GM23338 (cell line): ENCODE measurements around the gene EFCAB12. TPM values are rescaled to one million over a fixed set of nuclear protein-coding genes. Genes with fewer than 3 reads are reported as not detected.

Experiments
- ATAC-seq: fragments of 200-7000 bp; cut with Tn5 transposase; 3 replicates; pipeline ENCODE4 v1.9.1; 2020
- DNase-seq: peaks from one replicate; pipeline ENCODE4 v3.0.0-alpha.2; 2015; ENCODE audit warnings: low spot score
- H2AFZ ChIP-seq: fragments of 200-600 bp; sonication (generic); 2 replicates; pipeline ENCODE4 v1.8.0; 2016; ENCODE audit warnings: antibody characterized with exemption, mild to moderate bottlenecking, moderate library complexity
- H3F3A ChIP-seq: fragments of 200-600 bp; sonication (generic); replicated peaks from 2 replicates; pipeline ENCODE4 v1.8.0; 2017; ENCODE audit warnings: antibody characterized with exemption, mixed run types, low read depth
- H3K27ac ChIP-seq: fragments of 200-600 bp; sonication (generic); 2 replicates; pipeline ENCODE4 v1.6.1; 2016; ENCODE audit warnings: low read depth
- H3K27me3 ChIP-seq: fragments of 200-600 bp; sonication (generic); 2 replicates; pipeline ENCODE4 v1.8.0; 2016; ENCODE audit warnings: mild to moderate bottlenecking, mixed run types, moderate library complexity; ENCODE audit not compliant: insufficient read depth
- H3K36me3 ChIP-seq: fragments of 200-600 bp; sonication (generic); 2 replicates; pipeline ENCODE4 v1.8.0; 2016; ENCODE audit warnings: mild to moderate bottlenecking; ENCODE audit not compliant: insufficient read depth
- H3K4me1 ChIP-seq: fragments of 200-600 bp; sonication (generic); 2 replicates; pipeline ENCODE4 v1.8.0; 2016; ENCODE audit warnings: mild to moderate bottlenecking, moderate library complexity; ENCODE audit not compliant: insufficient read depth
- H3K4me2 ChIP-seq: fragments of 200-600 bp; sonication (generic); 2 replicates; pipeline ENCODE4 v1.7.1; 2017; ENCODE audit warnings: mixed run types
- H3K4me3 ChIP-seq: fragments of 200-600 bp; sonication (generic); 2 replicates; pipeline ENCODE4 v1.6.1; 2016; ENCODE audit warnings: mixed run types
- H3K79me2 ChIP-seq: fragments of 200-600 bp; sonication (generic); replicated peaks from 2 replicates; pipeline ENCODE4 v1.8.0; 2017; ENCODE audit warnings: mild to moderate bottlenecking; ENCODE audit not compliant: insufficient read depth
- H3K9me2 ChIP-seq: fragments of 200-600 bp; sonication (generic); 2 replicates; pipeline ENCODE4 v1.8.0; 2017; ENCODE audit not compliant: insufficient read depth
- H4K20me1 ChIP-seq: fragments of 200-600 bp; sonication (generic); replicated peaks from 2 replicates; pipeline ENCODE4 v1.8.0; 2017; ENCODE audit warnings: mild to moderate bottlenecking; ENCODE audit not compliant: insufficient read depth
- H3K27ac Mint-ChIP-seq: 2 replicates; pipeline ENCODE4 v1.8.0; 2020; ENCODE audit warnings: inconsistent platforms, mild to moderate bottlenecking, moderate library complexity, mixed read lengths
- H3K27me3 Mint-ChIP-seq: 3 replicates; pipeline ENCODE4 v1.8.0; 2022; ENCODE audit warnings: low read depth, mild to moderate bottlenecking, moderate library complexity, mixed read lengths, inconsistent platforms; ENCODE audit not compliant: insufficient read depth, poor library complexity
- H3K36me3 Mint-ChIP-seq: 3 replicates; pipeline ENCODE4 v1.8.0; 2021; ENCODE audit warnings: low read depth, mild to moderate bottlenecking, inconsistent platforms, moderate library complexity, mixed read lengths
- H3K4me1 Mint-ChIP-seq: 3 replicates; pipeline ENCODE4 v1.8.0; 2020; ENCODE audit warnings: mild to moderate bottlenecking, inconsistent platforms, mixed read lengths
- H3K4me3 Mint-ChIP-seq: 3 replicates; pipeline ENCODE4 v1.8.0; 2021; ENCODE audit warnings: moderate library complexity, mild to moderate bottlenecking, inconsistent platforms, mixed read lengths
- H3K9me3 Mint-ChIP-seq: 3 replicates; pipeline ENCODE4 v1.8.0; 2020; ENCODE audit warnings: moderate library complexity, mild to moderate bottlenecking, inconsistent platforms, mixed read lengths
- CREB1 ChIP-seq: fragments of 250-450 bp; sonication (Bioruptor Pico); IDR thresholded peaks from 2 replicates; pipeline ENCODE4 v1.5.0; 2020; ENCODE audit warnings: low read depth, mild to moderate bottlenecking, moderate library complexity
- CTCF ChIP-seq, 2 experiments: fragments of 200-600 bp in 1 of 2; sonication (generic) in 1 of 2; conservative IDR thresholded peaks; 2 replicates each; pipeline versions ENCODE4 v1.5.1 to v1.6.1; 2016 to 2017; ENCODE audit warnings: antibody characterized with exemption in 2 of 2, low read depth in 2 of 2, mild to moderate bottlenecking in 2 of 2, moderate library complexity in 1 of 2
- EZH2 ChIP-seq: fragments of 200-600 bp; sonication (generic); IDR thresholded peaks from one replicate; pipeline ENCODE4 v1.8.0; 2017; ENCODE audit warnings: antibody characterized with exemption, mild to moderate bottlenecking, low read depth; ENCODE audit not compliant: unreplicated experiment
- JUNB ChIP-seq: IDR thresholded peaks from one replicate; pipeline ENCODE4 v1.6.1; 2016; ENCODE audit warnings: antibody characterized with exemption; ENCODE audit not compliant: unreplicated experiment
- NANOG ChIP-seq: IDR thresholded peaks from 2 replicates; pipeline ENCODE4 v1.6.1; 2016; ENCODE audit warnings: antibody characterized with exemption, borderline replicate concordance
- STAT1 ChIP-seq: IDR thresholded peaks from one replicate; pipeline ENCODE4 v1.6.1; 2016; ENCODE audit warnings: antibody characterized with exemption; ENCODE audit not compliant: unreplicated experiment
- ZNF114 ChIP-seq: fragments of 250-450 bp; sonication (Bioruptor Pico); IDR thresholded peaks from 2 replicates; pipeline ENCODE4 v1.5.0; 2020; ENCODE audit warnings: mild to moderate bottlenecking, moderate library complexity
- ZNF462 ChIP-seq: fragments of 250-450 bp; sonication (Bioruptor Pico); IDR thresholded peaks from 2 replicates; pipeline ENCODE4 v1.5.0; 2020; ENCODE audit warnings: mild to moderate bottlenecking, moderate library complexity
- polyA plus RNA-seq: library from polyadenylated mRNA; unstranded; fragments of >200 nt; fragmentation: Nextera tagmentation; extraction: Ambion mirVana; gene quantifications from 2 replicates; pipeline ENCODE4 v1.2.1, GENCODE V29; 2016
- total RNA-seq: library from RNA; depleted of rRNA; stranded (reverse); fragments of >200 nt; shearing (Covaris generic); gene quantifications from 2 replicates; pipeline ENCODE4 v1.2.3, GENCODE V29; 2014

EFCAB12 gene
- total and polyA plus RNA-seq, 2 experiments from 2014 or later: 0.24 to 0.65 TPM

GRCh38 chr3:129410971-129411370, 17.5 kb downstream of the EFCAB12 start:
- Histone ChIP-seq H2AFZ (peak overlapping the region; percentile 56; the same call in 1 of the 2 replicates), H3F3A (no peaks in the 10 kb centered on the region), H3K27ac (no peak overlapping the region), H3K9me2 (no peaks in the 10 kb centered on the region), H3K36me3 (no peaks in the 10 kb centered on the region), H3K27me3 (no peaks in the 10 kb centered on the region), H4K20me1 (no peaks in the 10 kb centered on the region), H3K79me2 (no peaks in the 10 kb centered on the region), H3K4me3 (no peak overlapping the region), H3K4me2 (no peak overlapping the region), H3K4me1 (no peaks in the 10 kb centered on the region)
- no peaks in the 10 kb centered on the region for H3K9me3 Mint-ChIP-seq
- DNase-seq (no peak), ATAC-seq (peak; percentile 62)
- H3K4me1 Mint-ChIP-seq: peaks cover 2% of the 10 kb centered on the region; the same call in 1 of the 3 replicates
- H3K27ac Mint-ChIP-seq: no peak overlapping the region
- TF ChIP-seq CTCF (conservative IDR thresholded peaks at IDR 0.05; ENCODE audit: low read depth in 2 of 2): peak in 1 of 2 experiments; percentile 36; a peak in 1 of 4 replicates
- no peak for TF ChIP-seq ZNF462 (CRISPR knock-in tag)
- no peak for TF ChIP-seq NANOG
- TF ChIP-seq STAT1: no peak
- no peak overlapping the region for H3K4me3 Mint-ChIP-seq
- no peaks in the 10 kb centered on the region for H3K36me3 Mint-ChIP-seq
- peaks cover 13% of the 10 kb centered on the region for H3K27me3 Mint-ChIP-seq

GRCh38 chr3:129409541-129409940, 18.9 kb downstream of the EFCAB12 start:
- Histone ChIP-seq H3K9me2 (no peaks in the 10 kb centered on the region), H3F3A (no peaks in the 10 kb centered on the region), H3K4me3 (no peak overlapping the region), H3K36me3 (no peaks in the 10 kb centered on the region), H2AFZ (no peak overlapping the region), H3K79me2 (no peaks in the 10 kb centered on the region), H3K4me1 (no peaks in the 10 kb centered on the region), H3K27me3 (no peaks in the 10 kb centered on the region), H3K4me2 (no peak overlapping the region), H3K27ac (no peak overlapping the region), H4K20me1 (no peaks in the 10 kb centered on the region)
- peaks cover 2% of the 10 kb centered on the region; the same call in 1 of the 3 replicates for H3K4me1 Mint-ChIP-seq
- DNase-seq (no peak), ATAC-seq (no peak)
- peaks cover 8% of the 10 kb centered on the region for H3K27me3 Mint-ChIP-seq
- H3K27ac Mint-ChIP-seq: no peak overlapping the region
- H3K9me3 Mint-ChIP-seq: no peaks in the 10 kb centered on the region
- H3K36me3 Mint-ChIP-seq: no peaks in the 10 kb centered on the region
- no peak overlapping the region for H3K4me3 Mint-ChIP-seq
- TF ChIP-seq NANOG (no peak), CTCF (conservative IDR thresholded peaks at IDR 0.05; ENCODE audit: low read depth in 2 of 2) (no peak), EZH2 (no peak), CREB1 (CRISPR knock-in tag) (no peak), ZNF114 (CRISPR knock-in tag) (no peak), JUNB (no peak)
